ENCODE measurements around the gene RAB3C.

The RAB3C gene

GRCh38 chr5:58738336-58738735, 155.5 kb downstream of the RAB3C start:
- no peak for DNase-seq

GRCh38 chr5:58739051-58739450, 156.2 kb downstream of the RAB3C start:
- no peak for DNase-seq

- no peak for DNase-seq
Measured at GRCh38 chr5:58740956-58741355, 158.1 kb downstream of the RAB3C start.

GRCh38 chr5:58745350-58745749, 162.5 kb downstream of the RAB3C start:
- no peak for DNase-seq

- DNase-seq = no peak
Measured at GRCh38 chr5:58746321-58746720, 163.4 kb downstream of the RAB3C start.

- DNase-seq = no peak
Measured at GRCh38 chr5:58750036-58750435, 167.2 kb downstream of the RAB3C start.

- DNase-seq = no peak
Measured at GRCh38 chr5:58751222-58751837, 168.5 kb downstream of the RAB3C start.

GRCh38 chr5:58752104-58752503, 169.2 kb downstream of the RAB3C start:
- DNase-seq = no peak

- DNase-seq = peak; percentile 54
Measured at GRCh38 chr5:58753446-58753845, 170.6 kb downstream of the RAB3C start.

- no peak for DNase-seq
Measured at GRCh38 chr5:58754250-58754649, 171.4 kb downstream of the RAB3C start.

GRCh38 chr5:58755397-58755796, 172.5 kb downstream of the RAB3C start:
- no peak for DNase-seq

GRCh38 chr5:58759745-58760144, 176.9 kb downstream of the RAB3C start:
- DNase-seq = no peak

- DNase-seq = no peak
Measured at GRCh38 chr5:58760222-58760621, 177.3 kb downstream of the RAB3C start.

- no peak for DNase-seq
Measured at GRCh38 chr5:58761407-58761806, 178.5 kb downstream of the RAB3C start.

GRCh38 chr5:58763390-58763789, 180.5 kb downstream of the RAB3C start:
- no peak for DNase-seq

GRCh38 chr5:58764199-58764598, 181.3 kb downstream of the RAB3C start:
- no peak for DNase-seq

- DNase-seq = no peak
Measured at GRCh38 chr5:58765058-58765457, 182.2 kb downstream of the RAB3C start.

GRCh38 chr5:58767104-58767503, 184.2 kb downstream of the RAB3C start:
- DNase-seq = no peak

GRCh38 chr5:58770136-58770535, 187.3 kb downstream of the RAB3C start:
- DNase-seq = no peak

GRCh38 chr5:58771796-58772195, 188.9 kb downstream of the RAB3C start:
- DNase-seq = no peak

- DNase-seq = no peak
Measured at GRCh38 chr5:58773744-58774441, 191.0 kb downstream of the RAB3C start.

GRCh38 chr5:58774937-58775336, 192.1 kb downstream of the RAB3C start:
- DNase-seq = no peak

GRCh38 chr5:58775701-58776262, 192.9 kb downstream of the RAB3C start:
- no peak for DNase-seq

GRCh38 chr5:58776559-58776958, 193.7 kb downstream of the RAB3C start:
- DNase-seq = no peak

- DNase-seq = no peak
Measured at GRCh38 chr5:58778888-58779287, 196.0 kb downstream of the RAB3C start.

Data from NCI-H2227 treated with DMSO at 0.1 percent for 48 hours (cell line).